ENCODE results near the gene MBD1.

DNA sequence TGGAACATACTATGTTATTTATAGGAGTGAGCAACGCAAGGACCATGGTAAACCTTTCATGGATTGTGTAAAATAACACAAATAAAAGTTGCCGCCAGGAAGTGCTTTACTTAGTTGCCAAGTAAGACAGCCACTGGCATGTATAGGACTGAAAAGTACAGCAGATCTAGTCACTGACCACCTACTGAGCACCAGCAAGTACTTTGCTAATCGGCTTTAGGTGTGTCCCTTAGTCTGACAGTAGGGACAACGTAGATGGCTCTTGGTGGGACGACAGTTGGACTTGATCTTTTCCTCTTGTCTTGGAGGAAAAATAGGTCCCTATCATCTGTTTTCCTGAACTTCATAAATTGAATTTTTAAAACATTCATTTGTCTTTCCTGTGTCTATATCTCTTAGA lies 19.8 kb upstream of the MBD1 start:
- TF ChIP-seq, protein P1, sequence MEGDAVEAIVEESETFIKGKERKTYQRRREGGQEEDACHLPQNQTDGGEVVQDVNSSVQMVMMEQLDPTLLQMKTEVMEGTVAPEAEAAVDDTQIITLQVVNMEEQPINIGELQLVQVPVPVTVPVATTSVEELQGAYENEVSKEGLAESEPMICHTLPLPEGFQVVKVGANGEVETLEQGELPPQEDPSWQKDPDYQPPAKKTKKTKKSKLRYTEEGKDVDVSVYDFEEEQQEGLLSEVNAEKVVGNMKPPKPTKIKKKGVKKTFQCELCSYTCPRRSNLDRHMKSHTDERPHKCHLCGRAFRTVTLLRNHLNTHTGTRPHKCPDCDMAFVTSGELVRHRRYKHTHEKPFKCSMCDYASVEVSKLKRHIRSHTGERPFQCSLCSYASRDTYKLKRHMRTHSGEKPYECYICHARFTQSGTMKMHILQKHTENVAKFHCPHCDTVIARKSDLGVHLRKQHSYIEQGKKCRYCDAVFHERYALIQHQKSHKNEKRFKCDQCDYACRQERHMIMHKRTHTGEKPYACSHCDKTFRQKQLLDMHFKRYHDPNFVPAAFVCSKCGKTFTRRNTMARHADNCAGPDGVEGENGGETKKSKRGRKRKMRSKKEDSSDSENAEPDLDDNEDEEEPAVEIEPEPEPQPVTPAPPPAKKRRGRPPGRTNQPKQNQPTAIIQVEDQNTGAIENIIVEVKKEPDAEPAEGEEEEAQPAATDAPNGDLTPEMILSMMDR (conservative IDR thresholded peaks at IDR 0.05), result no peak
- TF ChIP-seq EZH2 (IDR thresholded peaks at IDR 0.05; ENCODE audit: low read depth), result no peak
